GM23338 (cell line): ENCODE measurements around the gene MICALL2. TPM values are rescaled to one million over a fixed set of nuclear protein-coding genes. Genes with fewer than 3 reads are reported as not detected.

Source experiments
- ATAC-seq: fragments of 200-7000 bp; cut with Tn5 transposase; 3 replicates; pipeline ENCODE4 v1.9.1; 2020
- DNase-seq: peaks from one replicate; pipeline ENCODE4 v3.0.0-alpha.2; 2015; ENCODE audit warnings: low spot score
- H2AFZ ChIP-seq: fragments of 200-600 bp; sonication (generic); 2 replicates; pipeline ENCODE4 v1.8.0; 2016; ENCODE audit warnings: antibody characterized with exemption, mild to moderate bottlenecking, moderate library complexity
- H3F3A ChIP-seq: fragments of 200-600 bp; sonication (generic); replicated peaks from 2 replicates; pipeline ENCODE4 v1.8.0; 2017; ENCODE audit warnings: antibody characterized with exemption, mixed run types, low read depth
- H3K27ac ChIP-seq: fragments of 200-600 bp; sonication (generic); 2 replicates; pipeline ENCODE4 v1.6.1; 2016; ENCODE audit warnings: low read depth
- H3K27me3 ChIP-seq: fragments of 200-600 bp; sonication (generic); 2 replicates; pipeline ENCODE4 v1.8.0; 2016; ENCODE audit warnings: mild to moderate bottlenecking, mixed run types, moderate library complexity; ENCODE audit not compliant: insufficient read depth
- H3K36me3 ChIP-seq: fragments of 200-600 bp; sonication (generic); 2 replicates; pipeline ENCODE4 v1.8.0; 2016; ENCODE audit warnings: mild to moderate bottlenecking; ENCODE audit not compliant: insufficient read depth
- H3K4me1 ChIP-seq: fragments of 200-600 bp; sonication (generic); 2 replicates; pipeline ENCODE4 v1.8.0; 2016; ENCODE audit warnings: mild to moderate bottlenecking, moderate library complexity; ENCODE audit not compliant: insufficient read depth
- H3K4me2 ChIP-seq: fragments of 200-600 bp; sonication (generic); 2 replicates; pipeline ENCODE4 v1.7.1; 2017; ENCODE audit warnings: mixed run types
- H3K4me3 ChIP-seq: fragments of 200-600 bp; sonication (generic); 2 replicates; pipeline ENCODE4 v1.6.1; 2016; ENCODE audit warnings: mixed run types
- H3K79me2 ChIP-seq: fragments of 200-600 bp; sonication (generic); replicated peaks from 2 replicates; pipeline ENCODE4 v1.8.0; 2017; ENCODE audit warnings: mild to moderate bottlenecking; ENCODE audit not compliant: insufficient read depth
- H3K9me2 ChIP-seq: fragments of 200-600 bp; sonication (generic); 2 replicates; pipeline ENCODE4 v1.8.0; 2017; ENCODE audit not compliant: insufficient read depth
- H4K20me1 ChIP-seq: fragments of 200-600 bp; sonication (generic); replicated peaks from 2 replicates; pipeline ENCODE4 v1.8.0; 2017; ENCODE audit warnings: mild to moderate bottlenecking; ENCODE audit not compliant: insufficient read depth
- H3K27ac Mint-ChIP-seq: 2 replicates; pipeline ENCODE4 v1.8.0; 2020; ENCODE audit warnings: inconsistent platforms, mild to moderate bottlenecking, moderate library complexity, mixed read lengths
- H3K27me3 Mint-ChIP-seq: 3 replicates; pipeline ENCODE4 v1.8.0; 2022; ENCODE audit warnings: low read depth, mild to moderate bottlenecking, moderate library complexity, mixed read lengths, inconsistent platforms; ENCODE audit not compliant: insufficient read depth, poor library complexity
- H3K36me3 Mint-ChIP-seq: 3 replicates; pipeline ENCODE4 v1.8.0; 2021; ENCODE audit warnings: low read depth, mild to moderate bottlenecking, inconsistent platforms, moderate library complexity, mixed read lengths
- H3K4me1 Mint-ChIP-seq: 3 replicates; pipeline ENCODE4 v1.8.0; 2020; ENCODE audit warnings: mild to moderate bottlenecking, inconsistent platforms, mixed read lengths
- H3K4me3 Mint-ChIP-seq: 3 replicates; pipeline ENCODE4 v1.8.0; 2021; ENCODE audit warnings: moderate library complexity, mild to moderate bottlenecking, inconsistent platforms, mixed read lengths
- H3K9me3 Mint-ChIP-seq: 3 replicates; pipeline ENCODE4 v1.8.0; 2020; ENCODE audit warnings: moderate library complexity, mild to moderate bottlenecking, inconsistent platforms, mixed read lengths
- CREB1 ChIP-seq: fragments of 250-450 bp; sonication (Bioruptor Pico); IDR thresholded peaks from 2 replicates; pipeline ENCODE4 v1.5.0; 2020; ENCODE audit warnings: low read depth, mild to moderate bottlenecking, moderate library complexity
- ETS1 ChIP-seq: IDR thresholded peaks from 2 replicates; pipeline ENCODE4 v1.6.1; 2016; ENCODE audit warnings: antibody characterized with exemption
- EZH2 ChIP-seq: fragments of 200-600 bp; sonication (generic); IDR thresholded peaks from one replicate; pipeline ENCODE4 v1.8.0; 2017; ENCODE audit warnings: antibody characterized with exemption, mild to moderate bottlenecking, low read depth; ENCODE audit not compliant: unreplicated experiment
- JUNB ChIP-seq: IDR thresholded peaks from one replicate; pipeline ENCODE4 v1.6.1; 2016; ENCODE audit warnings: antibody characterized with exemption; ENCODE audit not compliant: unreplicated experiment
- NANOG ChIP-seq: IDR thresholded peaks from 2 replicates; pipeline ENCODE4 v1.6.1; 2016; ENCODE audit warnings: antibody characterized with exemption, borderline replicate concordance
- POLR2AphosphoS5 ChIP-seq: IDR thresholded peaks from 2 replicates; pipeline ENCODE4 v1.6.1; 2016; ENCODE audit warnings: antibody characterized with exemption, low read depth
- ZNF114 ChIP-seq: fragments of 250-450 bp; sonication (Bioruptor Pico); IDR thresholded peaks from 2 replicates; pipeline ENCODE4 v1.5.0; 2020; ENCODE audit warnings: mild to moderate bottlenecking, moderate library complexity
- ZNF331 ChIP-seq: fragments of 250-450 bp; sonication (Bioruptor Pico); IDR thresholded peaks from 2 replicates; pipeline ENCODE4 v1.5.0; 2020; ENCODE audit warnings: low read depth, mild to moderate bottlenecking, moderate library complexity
- ZNF462 ChIP-seq: fragments of 250-450 bp; sonication (Bioruptor Pico); IDR thresholded peaks from 2 replicates; pipeline ENCODE4 v1.5.0; 2020; ENCODE audit warnings: mild to moderate bottlenecking, moderate library complexity
- polyA plus RNA-seq: library from polyadenylated mRNA; unstranded; fragments of >200 nt; fragmentation: Nextera tagmentation; extraction: Ambion mirVana; gene quantifications from 2 replicates; pipeline ENCODE4 v1.2.1, GENCODE V29; 2016
- total RNA-seq: library from RNA; depleted of rRNA; stranded (reverse); fragments of >200 nt; shearing (Covaris generic); gene quantifications from 2 replicates; pipeline ENCODE4 v1.2.3, GENCODE V29; 2014
- TF ChIP-seq, protein P1 (sequence below): IDR thresholded peaks from one replicate; pipeline ENCODE4 v1.6.1; 2018; ENCODE audit warnings: antibody characterized with exemption; ENCODE audit not compliant: unreplicated experiment
- TF ChIP-seq, protein P2 (sequence below), 2 experiments: fragments of 200-600 bp in 1 of 2; sonication (generic) in 1 of 2; conservative IDR thresholded peaks; 2 replicates each; pipeline versions ENCODE4 v1.5.1 to v1.6.1; 2016 to 2017; ENCODE audit warnings: antibody characterized with exemption in 2 of 2, low read depth in 2 of 2, mild to moderate bottlenecking in 2 of 2, moderate library complexity in 1 of 2

The MICALL2 gene
- total and polyA plus RNA-seq, 2 experiments from 2014 or later: 7.0 to 13.0 TPM

GRCh38 chr7:1464694-1465093 lies 5.4 kb upstream of the MICALL2 start:
- TF ChIP-seq, protein P1, sequence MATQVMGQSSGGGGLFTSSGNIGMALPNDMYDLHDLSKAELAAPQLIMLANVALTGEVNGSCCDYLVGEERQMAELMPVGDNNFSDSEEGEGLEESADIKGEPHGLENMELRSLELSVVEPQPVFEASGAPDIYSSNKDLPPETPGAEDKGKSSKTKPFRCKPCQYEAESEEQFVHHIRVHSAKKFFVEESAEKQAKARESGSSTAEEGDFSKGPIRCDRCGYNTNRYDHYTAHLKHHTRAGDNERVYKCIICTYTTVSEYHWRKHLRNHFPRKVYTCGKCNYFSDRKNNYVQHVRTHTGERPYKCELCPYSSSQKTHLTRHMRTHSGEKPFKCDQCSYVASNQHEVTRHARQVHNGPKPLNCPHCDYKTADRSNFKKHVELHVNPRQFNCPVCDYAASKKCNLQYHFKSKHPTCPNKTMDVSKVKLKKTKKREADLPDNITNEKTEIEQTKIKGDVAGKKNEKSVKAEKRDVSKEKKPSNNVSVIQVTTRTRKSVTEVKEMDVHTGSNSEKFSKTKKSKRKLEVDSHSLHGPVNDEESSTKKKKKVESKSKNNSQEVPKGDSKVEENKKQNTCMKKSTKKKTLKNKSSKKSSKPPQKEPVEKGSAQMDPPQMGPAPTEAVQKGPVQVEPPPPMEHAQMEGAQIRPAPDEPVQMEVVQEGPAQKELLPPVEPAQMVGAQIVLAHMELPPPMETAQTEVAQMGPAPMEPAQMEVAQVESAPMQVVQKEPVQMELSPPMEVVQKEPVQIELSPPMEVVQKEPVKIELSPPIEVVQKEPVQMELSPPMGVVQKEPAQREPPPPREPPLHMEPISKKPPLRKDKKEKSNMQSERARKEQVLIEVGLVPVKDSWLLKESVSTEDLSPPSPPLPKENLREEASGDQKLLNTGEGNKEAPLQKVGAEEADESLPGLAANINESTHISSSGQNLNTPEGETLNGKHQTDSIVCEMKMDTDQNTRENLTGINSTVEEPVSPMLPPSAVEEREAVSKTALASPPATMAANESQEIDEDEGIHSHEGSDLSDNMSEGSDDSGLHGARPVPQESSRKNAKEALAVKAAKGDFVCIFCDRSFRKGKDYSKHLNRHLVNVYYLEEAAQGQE: no peak
- TF ChIP-seq ZNF114 (no peak), ZNF462 (CRISPR knock-in tag) (no peak), NANOG (no peak), CREB1 (CRISPR knock-in tag) (no peak), POLR2AphosphoS5 (no peak), EZH2 (no peak), ZNF331 (CRISPR knock-in tag) (no peak), JUNB (no peak), ETS1 (no peak)
- TF ChIP-seq, protein P2, sequence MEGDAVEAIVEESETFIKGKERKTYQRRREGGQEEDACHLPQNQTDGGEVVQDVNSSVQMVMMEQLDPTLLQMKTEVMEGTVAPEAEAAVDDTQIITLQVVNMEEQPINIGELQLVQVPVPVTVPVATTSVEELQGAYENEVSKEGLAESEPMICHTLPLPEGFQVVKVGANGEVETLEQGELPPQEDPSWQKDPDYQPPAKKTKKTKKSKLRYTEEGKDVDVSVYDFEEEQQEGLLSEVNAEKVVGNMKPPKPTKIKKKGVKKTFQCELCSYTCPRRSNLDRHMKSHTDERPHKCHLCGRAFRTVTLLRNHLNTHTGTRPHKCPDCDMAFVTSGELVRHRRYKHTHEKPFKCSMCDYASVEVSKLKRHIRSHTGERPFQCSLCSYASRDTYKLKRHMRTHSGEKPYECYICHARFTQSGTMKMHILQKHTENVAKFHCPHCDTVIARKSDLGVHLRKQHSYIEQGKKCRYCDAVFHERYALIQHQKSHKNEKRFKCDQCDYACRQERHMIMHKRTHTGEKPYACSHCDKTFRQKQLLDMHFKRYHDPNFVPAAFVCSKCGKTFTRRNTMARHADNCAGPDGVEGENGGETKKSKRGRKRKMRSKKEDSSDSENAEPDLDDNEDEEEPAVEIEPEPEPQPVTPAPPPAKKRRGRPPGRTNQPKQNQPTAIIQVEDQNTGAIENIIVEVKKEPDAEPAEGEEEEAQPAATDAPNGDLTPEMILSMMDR (conservative IDR thresholded peaks at IDR 0.05; ENCODE audit: low read depth in 2 of 2): no peak
- no peak overlapping the region for H3K4me3 ChIP-seq
- peaks cover 10% of the 10 kb centered on the region; the same call in 2 of the 3 replicates for H3K4me1 Mint-ChIP-seq
- H3K27me3 ChIP-seq: no peaks in the 10 kb centered on the region
- peaks cover 11% of the 10 kb centered on the region for H3K27me3 Mint-ChIP-seq
- no peak overlapping the region for H3K4me3 Mint-ChIP-seq
- no peak overlapping the region for H3K27ac ChIP-seq
- DNase-seq: no peak
- H3K27ac Mint-ChIP-seq: no peak overlapping the region
- ATAC-seq: no peak
- no peaks in the 10 kb centered on the region for H3K36me3 ChIP-seq
- no peaks in the 10 kb centered on the region for H4K20me1 ChIP-seq
- H3K4me1 ChIP-seq: peaks cover 6% of the 10 kb centered on the region; the same call in 1 of the 2 replicates
- no peaks in the 10 kb centered on the region for H3K36me3 Mint-ChIP-seq
- no peak overlapping the region for H2AFZ ChIP-seq
- no peaks in the 10 kb centered on the region for H3K9me2 ChIP-seq
- no peaks in the 10 kb centered on the region for H3K9me3 Mint-ChIP-seq
- no peaks in the 10 kb centered on the region; the same call in 1 of the 2 replicates for H3F3A ChIP-seq
- no peak overlapping the region for H3K4me2 ChIP-seq
- no peaks in the 10 kb centered on the region for H3K79me2 ChIP-seq
